Stimulated activated CD4-positive, alpha-beta T cell treated with anti-CD3 and anti-CD28 coated beads, Interleukin-4, amount 100 ng/mL, for 4 hours (primary cell): Measurements from ENCODE around the gene ZNF793.

Experiments used
- DNase-seq, 2 experiments: peaks; one replicate each; pipeline ENCODE4 v3.0.0-alpha.2; 2020

ZNF793 gene

GRCh38 chr19:37506387-37507166, at the start of gene ZNF793:
TSS of gene ZNF793 (plus strand) at chr19:37506939. CDS start at chr19:37523440, 16,501 bp downstream.
- peak; percentile 73 to 85 for DNase-seq

GRCh38 chr19:37466277-37466797, 40.4 kb upstream of the ZNF793 start:
- no peak for DNase-seq

- peak; percentile 76 to 88 for DNase-seq
These were observed 39.7 kb upstream of the ZNF793 start, which contains the start of gene ZNF569 for GRCh38 chr19:37466798-37467607. TSS of gene ZNF569 (minus strand) at chr19:37467444. CDS start at chr19:37444921, 22,523 bp downstream.

- no peak for DNase-seq
These were observed 39.1 kb upstream of the ZNF793 start for GRCh38 chr19:37467608-37468090.

GRCh38 chr19:37468961-37469777, 37.6 kb upstream of the ZNF793 start, which contains the start of gene ZNF570:
TSS of gene ZNF570 (plus strand) at chr19:37469356. CDS start at chr19:37470355, 999 bp downstream.
- peak; percentile 84 to 88 for DNase-seq

GRCh38 chr19:37470216-37470615, 36.5 kb upstream of the ZNF793 start:
- no peak for DNase-seq

- DNase-seq, result no peak
These were observed 34.6 kb upstream of the ZNF793 start for GRCh38 chr19:37472165-37472564.

- no peak for DNase-seq
These were observed 22.2 kb upstream of the ZNF793 start for GRCh38 chr19:37484406-37485168.

GRCh38 chr19:37492213-37492612, 14.5 kb upstream of the ZNF793 start:
- no peak for DNase-seq

GRCh38 chr19:37505958-37506386, 767 bp upstream of the ZNF793 start:
- DNase-seq, result no peak

GRCh38 chr19:37507167-37507464, 377 bp downstream of the ZNF793 start:
- no peak for DNase-seq

- DNase-seq, result no peak
These were observed 4.4 kb downstream of the ZNF793 start for GRCh38 chr19:37511186-37511585.

GRCh38 chr19:37511821-37512220, 5.1 kb downstream of the ZNF793 start:
- DNase-seq, result no peak

- no peak for DNase-seq
These were observed 6.7 kb downstream of the ZNF793 start for GRCh38 chr19:37513397-37513796.

GRCh38 chr19:37519890-37520289, 13.2 kb downstream of the ZNF793 start:
- DNase-seq, result no peak

GRCh38 chr19:37537391-37537947, 30.7 kb downstream of the ZNF793 start:
- no peak for DNase-seq

GRCh38 chr19:37551129-37551993, 44.6 kb downstream of the ZNF793 start:
- DNase-seq, result peak; percentile 32 to 40

GRCh38 chr19:37563518-37563917, 56.8 kb downstream of the ZNF793 start:
- DNase-seq, result no peak

- DNase-seq, result no peak
These were observed 58.1 kb downstream of the ZNF793 start for GRCh38 chr19:37564624-37565369.

GRCh38 chr19:37565370-37565669, 58.6 kb downstream of the ZNF793 start:
- no peak for DNase-seq
